GM11168 (cell line): Measurements from ENCODE around the gene MED15.

ENCODE experiments used
- in situ Hi-C: fragments of 300-500 bp; cut with MboI; formaldehyde crosslinking; loops from one replicate; pipeline ENCODE4 v1.12.0; 2022; ENCODE audit warnings: low sequenced_read_pairs; ENCODE audit not compliant: unreplicated experiment

Gene MED15

DNA sequence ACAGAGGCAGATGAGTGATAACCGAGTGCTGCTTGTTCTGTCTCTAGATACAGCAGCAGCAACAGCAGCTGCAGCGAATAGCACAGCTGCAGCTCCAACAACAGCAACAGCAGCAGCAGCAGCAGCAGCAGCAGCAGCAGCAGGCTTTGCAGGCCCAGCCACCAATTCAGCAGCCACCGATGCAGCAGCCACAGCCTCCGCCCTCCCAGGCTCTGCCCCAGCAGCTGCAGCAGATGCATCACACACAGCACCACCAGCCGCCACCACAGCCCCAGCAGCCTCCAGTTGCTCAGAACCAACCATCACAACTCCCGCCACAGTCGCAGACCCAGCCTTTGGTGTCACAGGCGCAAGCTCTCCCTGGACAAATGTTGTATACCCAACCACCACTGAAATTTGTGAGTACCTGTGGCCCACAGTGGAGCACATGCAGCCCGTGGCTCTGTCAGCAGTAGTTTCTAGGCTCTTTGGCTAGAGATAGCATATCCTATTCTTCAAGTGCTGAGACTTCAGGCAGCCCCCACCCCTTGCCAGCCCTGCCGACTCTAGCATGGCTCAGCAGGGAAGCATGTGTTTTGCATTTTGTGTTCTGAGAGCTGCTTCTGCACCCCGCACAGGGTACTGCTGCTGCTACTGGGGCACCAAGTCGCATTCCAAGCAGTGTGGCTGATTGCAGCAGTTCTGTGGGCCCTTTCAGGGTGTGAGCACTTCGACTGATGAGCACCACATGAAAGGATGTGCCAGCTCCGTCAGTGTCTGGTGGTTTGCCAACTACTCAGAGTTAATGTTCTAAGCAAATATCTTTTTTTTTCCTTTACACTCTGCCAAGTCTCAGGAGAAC is 59.2 kb downstream of the MED15 start:
- in situ Hi-C loops: no loop called here

DNA sequence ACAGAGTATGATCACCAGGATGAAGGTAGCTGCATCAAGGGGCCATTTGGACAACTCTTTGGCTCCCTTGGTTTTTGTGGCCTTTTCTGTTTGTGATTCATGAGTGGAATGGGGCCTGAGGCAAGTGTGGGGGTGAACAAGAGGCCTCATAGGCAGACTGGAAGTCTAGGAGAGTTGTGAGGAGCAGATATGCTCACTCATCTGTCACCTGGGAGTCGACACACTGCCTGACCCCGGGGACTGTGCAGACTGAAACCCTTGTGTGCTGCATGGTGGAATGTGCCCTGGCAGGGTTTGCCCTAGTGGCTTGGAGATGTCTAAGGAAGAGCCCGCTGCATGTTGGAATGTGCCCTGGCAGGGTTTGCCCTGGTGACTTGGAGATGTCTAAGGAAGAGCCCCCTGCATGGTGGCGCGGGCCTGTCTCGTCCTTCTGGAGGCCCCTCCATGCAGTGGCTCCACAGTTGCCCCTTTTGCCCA is 60.0 kb downstream of the MED15 start:
- in situ Hi-C loops: no loop called here

DNA sequence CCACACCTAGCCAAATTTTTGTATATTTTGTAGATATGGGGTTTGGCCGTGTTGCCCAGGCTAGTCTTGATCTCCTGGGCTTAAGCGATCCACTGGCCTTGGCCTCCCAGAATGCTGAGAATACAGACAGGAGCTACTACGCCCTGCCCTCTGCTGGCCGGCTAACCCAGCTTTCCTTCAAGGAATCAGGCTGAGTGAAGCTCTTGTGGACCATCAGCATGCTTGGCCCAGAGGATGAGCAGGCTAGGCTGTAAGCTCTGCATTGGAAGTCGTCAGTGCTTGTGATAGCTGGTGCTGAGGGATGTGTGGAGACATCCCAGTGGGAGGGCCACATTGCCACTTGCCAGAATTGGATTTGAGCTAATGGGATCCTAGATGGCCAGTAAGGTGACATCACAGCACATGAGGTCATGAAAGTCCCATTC is 60.6 kb downstream of the MED15 start:
- in situ Hi-C loops: no loop called here

DNA sequence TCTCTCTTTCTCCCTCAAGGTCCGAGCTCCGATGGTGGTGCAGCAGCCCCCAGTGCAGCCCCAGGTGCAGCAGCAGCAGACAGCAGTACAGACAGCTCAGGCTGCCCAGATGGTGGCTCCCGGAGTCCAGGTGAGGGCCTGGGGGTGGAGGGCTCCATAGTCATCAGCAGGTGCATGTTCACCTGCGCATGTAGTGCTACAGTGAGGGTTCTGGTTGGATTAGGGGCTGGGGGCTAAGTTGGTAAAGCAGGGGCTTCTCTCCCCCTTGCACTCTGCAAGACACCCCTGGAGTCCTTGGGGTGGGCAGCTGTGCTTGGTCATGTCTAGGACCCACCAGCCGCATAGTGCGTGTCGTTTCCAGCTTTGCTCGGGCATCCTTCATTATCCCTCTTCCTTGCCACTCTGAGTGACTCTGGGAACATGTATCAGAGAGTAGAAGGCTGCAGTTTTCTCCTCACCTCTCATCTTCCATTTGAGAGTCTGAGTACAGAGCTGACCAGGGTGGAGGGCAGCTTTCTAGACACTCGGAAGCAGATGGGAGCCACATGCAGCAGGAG is 61.2 kb downstream of the MED15 start:
- in situ Hi-C loops: no loop called here

DNA sequence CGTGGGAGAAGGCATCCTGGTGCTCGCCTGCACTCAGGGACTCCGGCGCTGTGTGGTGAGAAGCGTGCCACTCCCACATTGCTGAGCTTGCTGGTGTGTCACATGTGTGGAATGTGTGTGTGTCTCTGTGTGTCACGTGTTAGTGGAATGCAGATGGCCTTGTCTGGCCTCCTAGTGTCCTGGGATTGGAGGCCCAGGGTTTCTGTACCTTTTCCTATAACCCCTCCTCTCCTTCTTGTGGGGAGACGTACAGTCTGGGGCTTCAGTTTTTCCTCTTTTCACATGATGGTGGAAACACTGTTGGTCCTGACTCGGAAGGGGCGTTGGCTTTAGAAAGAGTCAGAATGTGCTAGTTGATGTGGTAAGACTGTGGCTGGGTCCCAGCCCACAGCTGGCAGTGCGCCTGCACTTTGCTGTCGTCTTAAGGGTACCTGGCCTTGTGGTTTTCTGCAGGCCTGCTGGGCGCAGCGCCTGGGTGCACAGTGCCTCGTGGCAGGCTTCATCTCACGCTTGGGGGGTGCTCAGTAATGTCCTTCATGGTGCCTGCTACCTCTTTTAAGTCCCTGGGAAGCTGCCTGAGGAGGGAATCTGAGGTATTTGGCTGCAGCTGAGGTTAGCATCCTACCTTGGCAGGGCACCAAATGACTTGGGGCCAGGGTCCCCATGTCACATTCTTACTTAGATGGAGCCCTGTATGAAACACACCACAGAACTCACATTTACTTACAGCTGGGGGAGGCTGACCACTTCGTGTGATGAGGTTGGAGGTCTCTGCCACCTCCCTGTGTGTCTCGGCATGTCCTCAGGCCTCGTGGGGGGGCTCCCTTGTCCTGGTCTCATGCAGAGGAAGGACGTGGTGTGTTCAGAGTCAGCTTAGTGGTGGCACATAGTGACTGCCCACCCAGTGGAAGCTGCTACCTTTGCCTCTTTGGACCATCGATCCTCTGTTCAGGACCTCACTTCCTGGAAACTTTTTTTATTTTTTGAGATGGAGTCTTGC is 61.9 kb downstream of the MED15 start:
- in situ Hi-C loops: no loop called here

DNA sequence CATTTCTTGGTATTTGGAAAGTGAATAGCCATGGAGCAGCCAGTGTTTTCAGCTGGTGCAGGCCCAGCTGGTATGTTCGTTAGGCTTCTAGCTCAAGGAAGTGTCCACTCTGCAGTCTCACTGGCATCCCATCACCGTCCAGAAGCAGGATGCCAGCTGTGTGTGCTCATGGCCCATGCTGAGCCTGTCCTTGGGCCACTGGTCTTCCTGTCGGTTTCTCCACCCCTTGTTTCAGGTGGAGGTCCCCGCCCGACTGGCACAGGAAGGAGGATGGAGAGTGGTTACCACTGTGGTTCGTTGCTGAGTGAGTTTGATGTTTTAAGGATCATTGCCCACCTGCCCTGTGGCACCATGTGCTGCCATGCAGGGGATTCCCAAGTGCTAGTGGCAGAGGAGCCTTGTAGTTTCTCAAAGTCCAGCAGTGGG is 63.7 kb downstream of the MED15 start:
- in situ Hi-C loops: no loop called here

- in situ Hi-C loops: no loop called here
Measured at GRCh38 chr22:20571531-20572007, 64.2 kb downstream of the MED15 start.

DNA sequence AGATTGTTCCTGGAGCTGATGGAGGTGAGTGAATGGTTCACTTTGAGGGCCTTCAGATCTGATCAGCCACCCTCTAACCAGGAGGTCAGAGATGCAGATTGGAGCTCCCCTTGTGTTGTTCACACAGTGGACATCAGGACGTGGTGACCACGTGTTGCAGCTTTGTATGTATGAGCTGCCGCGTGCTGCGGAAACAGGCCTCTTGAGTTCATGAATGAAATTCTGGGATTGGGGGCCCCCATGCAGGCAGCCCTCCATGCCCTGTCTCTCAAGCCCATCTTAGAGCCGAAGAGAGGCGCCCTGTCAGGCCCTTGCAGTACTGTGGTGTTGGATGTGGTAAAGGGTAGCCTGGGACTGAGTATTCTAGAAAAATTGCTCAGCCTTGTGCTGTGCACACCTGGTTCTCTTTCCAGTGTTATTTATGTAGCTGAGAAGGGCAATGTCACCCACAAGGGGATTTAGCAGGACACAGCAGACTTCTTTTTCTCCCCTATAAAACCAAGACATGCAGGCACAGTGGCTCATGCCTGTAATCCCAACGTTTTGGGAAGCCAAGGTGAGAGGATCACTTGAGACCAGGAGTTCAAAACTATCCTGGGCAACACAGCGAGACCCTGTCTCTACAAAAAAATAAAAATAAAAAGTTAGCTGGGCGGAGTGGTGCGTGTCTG is 64.9 kb downstream of the MED15 start:
- in situ Hi-C loops: no loop called here

- in situ Hi-C loops: no loop called here
Measured at GRCh38 chr22:20573176-20573832, 65.9 kb downstream of the MED15 start.

GRCh38 chr22:20573833-20574615 is 66.6 kb downstream of the MED15 start:
- in situ Hi-C loops: no loop called here

- in situ Hi-C loops: no loop called here
Measured at GRCh38 chr22:20574920-20575353, 67.5 kb downstream of the MED15 start.

GRCh38 chr22:20575724-20576444 is 68.5 kb downstream of the MED15 start:
- in situ Hi-C loops: no loop called here

- in situ Hi-C loops: no loop called here
Measured at GRCh38 chr22:20576445-20576816, 69.0 kb downstream of the MED15 start.

DNA sequence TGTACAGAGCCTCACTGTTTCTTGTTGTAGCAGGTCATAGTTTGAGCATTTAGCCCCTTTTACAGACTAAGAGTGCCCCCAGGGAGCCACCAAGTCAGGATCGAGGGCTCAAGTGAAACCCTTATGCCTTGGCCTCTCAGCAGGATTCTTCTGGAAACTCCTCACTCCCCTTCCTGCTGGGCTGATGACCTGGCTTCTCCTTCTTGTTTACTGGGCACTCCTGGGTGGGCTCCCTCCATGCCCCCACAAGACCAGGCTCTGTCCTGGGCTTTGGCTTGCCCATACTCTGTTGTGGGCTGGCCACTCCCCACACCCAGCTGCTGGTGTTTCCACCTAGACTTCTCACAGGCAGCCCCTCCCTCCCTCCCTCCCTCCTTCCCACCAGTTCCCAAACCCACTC is 69.6 kb downstream of the MED15 start:
- in situ Hi-C loops: no loop called here

GRCh38 chr22:20577549-20577975 is 70.2 kb downstream of the MED15 start:
- in situ Hi-C loops: no loop called here

- in situ Hi-C loops: no loop called here
Measured at GRCh38 chr22:20578192-20578591, 70.8 kb downstream of the MED15 start.

DNA sequence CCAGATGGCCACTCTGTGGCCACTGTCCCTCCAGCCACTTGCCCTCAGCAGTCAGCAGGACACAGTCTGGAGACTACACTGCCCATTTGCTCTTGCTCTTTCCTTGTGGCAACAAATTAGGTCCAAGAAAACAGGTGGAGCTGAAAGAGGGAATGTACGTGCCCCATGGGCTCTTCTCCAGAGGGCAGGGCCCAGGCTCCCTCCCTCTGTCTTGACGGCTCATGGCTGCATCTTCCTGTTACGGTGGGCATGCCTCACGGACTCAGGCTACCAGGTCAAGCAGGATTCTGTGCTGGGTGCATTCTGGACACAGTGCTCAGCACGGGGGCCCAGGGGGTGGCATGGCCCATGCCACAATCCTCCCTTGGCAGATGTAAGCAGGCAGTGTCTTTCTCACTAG is 71.3 kb downstream of the MED15 start:
- in situ Hi-C loops: no loop called here
